ENCODE results near the gene NCAPD2.
A peak's percentile ranks its signal among the peaks of the same experiment; 100 is the strongest.

The NCAPD2 gene

GRCh38 chr12:6548556-6548955, 54.7 kb downstream of the NCAPD2 start:
- no peaks in the 10 kb centered on the region for H3K27me3 ChIP-seq (ENCODE audit: insufficient read depth, poor library complexity, severe bottlenecking)
- peak overlapping the region; percentile 87 for H3K27ac ChIP-seq (replicated peaks)
- peak overlapping the region; percentile 53 for H3K4me3 ChIP-seq (replicated peaks; ENCODE audit: insufficient read depth, low read length)
- TF ChIP-seq REST (IDR thresholded peaks at IDR 0.05; ENCODE audit: insufficient replicate concordance, low read depth), result no peak
- no peak for TF ChIP-seq POLR2AphosphoS5 (IDR thresholded peaks at IDR 0.05; ENCODE audit: low read depth)
- TF ChIP-seq GABPA (IDR thresholded peaks at IDR 0.05; ENCODE audit: low read depth), result no peak
- TF ChIP-seq CTCF (IDR thresholded peaks at IDR 0.05; ENCODE audit: insufficient read depth, low read length), result no peak
- no peak for DNase-seq (ENCODE audit: low read depth in 1 of 2, low spot score in 1 of 2)

GRCh38 chr12:6548966-6549683, 55.2 kb downstream of the NCAPD2 start:
- DNase-seq (ENCODE audit: low read depth in 1 of 2, low spot score in 1 of 2), result peak; percentile 50 to 53
- peak overlapping the region; percentile 87 for H3K27ac ChIP-seq (replicated peaks)
- peak overlapping the region; percentile 53 for H3K4me3 ChIP-seq (replicated peaks; ENCODE audit: insufficient read depth, low read length)
- TF ChIP-seq GABPA (IDR thresholded peaks at IDR 0.05; ENCODE audit: low read depth), result no peak
- no peak for TF ChIP-seq POLR2AphosphoS5 (IDR thresholded peaks at IDR 0.05; ENCODE audit: low read depth)
- no peak for TF ChIP-seq CTCF (IDR thresholded peaks at IDR 0.05; ENCODE audit: insufficient read depth, low read length)
- TF ChIP-seq REST (IDR thresholded peaks at IDR 0.05; ENCODE audit: insufficient replicate concordance, low read depth), result no peak
- peak; percentile 30; the same call in 1 of the 2 replicates for TF ChIP-seq SPI1 (IDR thresholded peaks at IDR 0.05; ENCODE audit: borderline replicate concordance, low read depth)
- H3K27me3 ChIP-seq (ENCODE audit: insufficient read depth, poor library complexity, severe bottlenecking), result no peaks in the 10 kb centered on the region

- Histone ChIP-seq H3K4me3 (replicated peaks; ENCODE audit: insufficient read depth, low read length) (peak overlapping the region; percentile 53), H3K27me3 (ENCODE audit: insufficient read depth, poor library complexity, severe bottlenecking) (no peaks in the 10 kb centered on the region), H3K27ac (replicated peaks) (peak overlapping the region; percentile 87)
- TF ChIP-seq REST (IDR thresholded peaks at IDR 0.05; ENCODE audit: insufficient replicate concordance, low read depth), result no peak
- no peak for DNase-seq (ENCODE audit: low read depth in 1 of 2, low spot score in 1 of 2)
Observed at GRCh38 chr12:6549684-6550151, 55.8 kb downstream of the NCAPD2 start.

Measured in HL-60 (cell line).